Large intestine (tissue), 3 donors: ENCODE data around the gene FITM1. TPM values are rescaled to one million over a fixed set of nuclear protein-coding genes. Genes with fewer than 3 reads are reported as not detected.

Experiments used
- DNase-seq, 2 donors: peaks; one replicate each; pipeline versions ENCODE4 v3.0.0 to v3.0.0-alpha.2; 2013
- H3K27ac ChIP-seq: one replicate; pipeline ENCODE4 v1.5.1; 2013; ENCODE audit warnings: low read length
- H3K27me3 ChIP-seq: 2 replicates; pipeline ENCODE4 v1.6.1; 2013; ENCODE audit warnings: low read length; ENCODE audit not compliant: control insufficient read depth, insufficient read depth
- H3K36me3 ChIP-seq: 2 replicates; pipeline ENCODE4 v1.6.1; 2013; ENCODE audit warnings: low read length; ENCODE audit not compliant: control insufficient read depth, insufficient read depth
- H3K4me1 ChIP-seq: one replicate; pipeline ENCODE4 v1.6.1; 2013; ENCODE audit warnings: low read length; ENCODE audit not compliant: control insufficient read depth, insufficient read depth
- H3K4me3 ChIP-seq: one replicate; pipeline ENCODE4 v1.5.1; 2013; ENCODE audit warnings: low read length
- H3K9me3 ChIP-seq: one replicate; pipeline ENCODE4 v1.6.1; 2013; ENCODE audit warnings: mild to moderate bottlenecking, low read depth, low read length, moderate library complexity; ENCODE audit not compliant: control insufficient read depth
- WGBS: methylation state at CpG from one replicate; pipeline ENCODE4 v1.1.5; 2013; ENCODE audit warnings: low lambda C conversion rate; ENCODE audit not compliant: insufficient coverage; 5-methylcytosine and 5-hydroxymethylcytosine counted together
- polyA plus RNA-seq: library from polyadenylated mRNA; unstranded; fragments of 120-200 nt; gene quantifications from one replicate; pipeline ENCODE4 v1.2.1, GENCODE V29; 2013

FITM1 gene
- polyA plus RNA-seq, 1 donor: 2.8 TPM

DNA sequence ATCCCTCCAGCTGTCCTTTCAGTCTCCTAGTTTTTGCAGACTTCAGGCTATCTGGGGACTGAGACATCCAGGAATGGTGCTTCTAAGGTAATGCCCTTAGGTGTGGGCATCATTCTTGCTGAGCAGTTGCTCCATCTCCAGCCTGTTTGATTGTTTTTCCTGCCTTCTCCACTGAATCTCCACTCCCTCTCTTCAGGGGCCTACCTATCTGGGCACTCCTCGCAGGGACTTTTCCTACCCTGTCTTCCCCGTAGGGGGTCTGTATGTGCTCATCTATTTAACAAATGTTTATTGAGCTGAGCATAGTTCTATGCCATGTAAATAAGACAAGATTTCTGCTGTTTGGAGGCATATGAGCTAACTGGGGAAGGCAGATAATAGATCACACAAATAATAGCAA is 2.5 kb downstream of the FITM1 start:
- Histone ChIP-seq H3K27ac (no peak overlapping the region), H3K9me3 (no peaks in the 10 kb centered on the region), H3K27me3 (no peaks in the 10 kb centered on the region), H3K4me1 (peaks cover 16% of the 10 kb centered on the region), H3K4me3 (no peak overlapping the region), H3K36me3 (peaks cover 12% of the 10 kb centered on the region)
- WGBS: no CpG with 5 or more reads among the region's 2 CpGs
- no peak for DNase-seq

GRCh38 chr14:24133735-24134134 is 3.3 kb downstream of the FITM1 start:
- no peak overlapping the region for H3K27ac ChIP-seq
- no peak for DNase-seq
- no peaks in the 10 kb centered on the region for H3K9me3 ChIP-seq
- peaks cover 20% of the 10 kb centered on the region for H3K36me3 ChIP-seq
- H3K4me1 ChIP-seq: peaks cover 23% of the 10 kb centered on the region
- no CpG with 5 or more reads among the region's 1 CpG for WGBS
- no peaks in the 10 kb centered on the region for H3K27me3 ChIP-seq
- no peak overlapping the region for H3K4me3 ChIP-seq

DNA sequence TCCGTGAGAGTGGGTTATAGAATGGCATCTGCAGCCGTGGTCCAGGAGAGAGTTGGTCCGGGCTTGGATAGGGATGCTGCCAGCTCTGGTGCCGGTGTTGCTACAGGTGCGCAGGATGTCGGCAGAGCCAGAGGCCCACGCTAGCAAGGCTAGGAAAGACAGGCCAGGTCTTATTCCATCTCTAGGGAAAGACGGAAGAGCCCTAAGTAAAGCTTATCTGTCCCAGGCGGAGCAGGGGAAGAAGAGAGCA is 5.0 kb downstream of the FITM1 start:
- DNase-seq: no peak
- peak overlapping the region; percentile 57 for H3K4me3 ChIP-seq
- no peaks in the 10 kb centered on the region for H3K27me3 ChIP-seq
- no CpG with 5 or more reads among the region's 9 CpGs for WGBS
- peaks cover 33% of the 10 kb centered on the region for H3K4me1 ChIP-seq
- no peaks in the 10 kb centered on the region for H3K9me3 ChIP-seq
- peak overlapping the region; percentile 85 for H3K27ac ChIP-seq
- H3K36me3 ChIP-seq: peaks cover 29% of the 10 kb centered on the region

- H3K9me3 ChIP-seq: no peaks in the 10 kb centered on the region
- no CpG with 5 or more reads among the region's 75 CpGs for WGBS
- peaks cover 33% of the 10 kb centered on the region for H3K4me1 ChIP-seq
- DNase-seq: peak; percentile 95 to 97
- no peaks in the 10 kb centered on the region for H3K27me3 ChIP-seq
- H3K27ac ChIP-seq: peak within 1 kb of the TSS; percentile 85
- peaks cover 29% of the 10 kb centered on the region for H3K36me3 ChIP-seq
- H3K4me3 ChIP-seq: peak within 1 kb of the TSS; percentile 83
Measured at GRCh38 chr14:24135834-24136683, 5.6 kb downstream of the FITM1 start, which contains the start of gene PSME1. Gene PSME1 (plus strand): TSS chr14:24136194. CDS start chr14:24136263, 69 bp downstream.

GRCh38 chr14:24136684-24137528 is 6.4 kb downstream of the FITM1 start:
- peak in 1 of 2 donors; percentile 27 for DNase-seq
- WGBS: no CpG with 5 or more reads among the region's 13 CpGs
- H3K27me3 ChIP-seq: no peaks in the 10 kb centered on the region
- H3K27ac ChIP-seq: peak overlapping the region; percentile 70
- H3K36me3 ChIP-seq: peaks cover 29% of the 10 kb centered on the region
- H3K4me3 ChIP-seq: peak overlapping the region; percentile 83
- no peaks in the 10 kb centered on the region for H3K9me3 ChIP-seq
- H3K4me1 ChIP-seq: peaks cover 33% of the 10 kb centered on the region

DNA sequence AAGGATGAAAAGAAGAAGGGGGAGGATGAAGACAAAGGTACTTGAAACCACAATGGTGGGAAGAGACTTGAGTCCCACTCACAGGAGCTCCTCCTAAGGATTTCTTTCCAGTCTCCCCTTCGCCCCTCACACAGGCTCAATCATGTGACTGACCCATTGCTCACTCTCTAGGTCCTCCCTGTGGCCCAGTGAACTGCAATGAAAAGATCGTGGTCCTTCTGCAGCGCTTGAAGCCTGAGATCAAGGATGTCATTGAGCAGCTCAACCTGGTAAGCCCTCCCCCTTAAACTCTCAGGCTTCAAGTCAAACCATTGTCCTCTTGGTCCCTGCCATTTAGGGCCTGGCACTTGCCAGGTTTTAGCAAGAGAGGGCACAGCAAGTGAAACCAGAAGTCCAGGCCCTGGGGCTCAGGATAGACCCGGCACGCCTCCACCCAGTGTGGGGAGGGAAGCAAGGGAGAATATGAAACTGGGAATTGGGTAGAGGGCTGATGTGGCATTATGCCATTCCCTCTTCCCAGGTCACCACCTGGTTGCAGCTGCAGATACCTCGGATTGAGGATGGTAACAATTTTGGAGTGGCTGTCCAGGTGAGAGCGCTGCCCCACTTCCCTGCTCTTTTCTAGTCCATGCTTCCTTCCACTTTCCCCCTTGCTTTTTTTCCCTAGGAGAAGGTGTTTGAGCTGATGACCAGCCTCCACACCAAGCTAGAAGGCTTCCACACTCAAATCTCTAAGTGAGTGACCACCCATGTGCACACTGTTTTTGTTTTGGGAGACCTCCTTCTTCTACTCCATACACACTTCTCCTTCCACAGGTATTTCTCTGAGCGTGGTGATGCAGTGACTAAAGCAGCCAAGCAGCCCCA is 7.3 kb downstream of the FITM1 start:
- no peak overlapping the region for H3K4me3 ChIP-seq
- WGBS: no CpG with 5 or more reads among the region's 8 CpGs
- DNase-seq: no peak
- no peaks in the 10 kb centered on the region for H3K9me3 ChIP-seq
- peaks cover 39% of the 10 kb centered on the region for H3K4me1 ChIP-seq
- no peak overlapping the region for H3K27ac ChIP-seq
- peaks cover 26% of the 10 kb centered on the region for H3K36me3 ChIP-seq
- no peaks in the 10 kb centered on the region for H3K27me3 ChIP-seq

DNA sequence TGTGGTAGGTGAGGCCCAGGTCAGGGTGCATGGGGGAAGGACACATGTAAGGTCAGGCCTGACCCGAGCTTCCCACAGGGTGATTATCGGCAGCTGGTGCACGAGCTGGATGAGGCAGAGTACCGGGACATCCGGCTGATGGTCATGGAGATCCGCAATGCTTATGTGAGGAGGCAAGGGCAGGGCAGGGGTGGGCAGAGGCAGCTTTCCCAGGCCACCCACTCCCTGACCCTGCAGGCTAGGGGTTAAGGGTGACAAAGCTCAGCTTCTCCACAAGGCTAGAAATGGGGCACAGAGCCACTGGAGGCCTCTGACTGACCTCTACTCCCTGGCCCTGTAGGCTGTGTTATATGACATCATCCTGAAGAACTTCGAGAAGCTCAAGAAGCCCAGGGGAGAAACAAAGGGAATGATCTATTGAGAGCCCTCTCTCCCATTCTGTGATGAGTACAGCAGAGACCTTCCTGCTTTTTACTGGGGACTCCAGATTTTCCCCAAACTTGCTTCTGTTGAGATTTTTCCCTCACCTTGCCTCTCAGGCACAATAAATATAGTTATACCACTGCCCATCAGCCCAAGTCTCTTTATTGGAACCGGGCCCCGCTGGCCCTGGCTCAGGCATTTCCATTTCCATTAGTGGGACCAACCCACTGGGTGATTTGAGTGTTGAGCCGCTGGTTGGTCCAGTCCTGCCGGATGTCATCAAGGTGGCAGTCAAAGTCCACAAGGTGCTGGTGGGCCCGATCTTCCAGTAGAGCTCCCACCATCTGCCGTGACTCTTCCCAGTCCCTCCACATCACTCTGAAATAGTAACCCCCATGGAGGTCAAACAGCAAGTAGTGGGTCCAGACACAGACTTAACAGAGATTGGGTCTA is 8.2 kb downstream of the FITM1 start:
- WGBS: no CpG with 5 or more reads among the region's 13 CpGs
- Histone ChIP-seq H3K36me3 (peaks cover 32% of the 10 kb centered on the region), H3K4me3 (no peak overlapping the region), H3K27me3 (no peaks in the 10 kb centered on the region), H3K4me1 (peaks cover 48% of the 10 kb centered on the region), H3K27ac (no peak overlapping the region), H3K9me3 (no peaks in the 10 kb centered on the region)
- no peak for DNase-seq

GRCh38 chr14:24139272-24139934 is 8.9 kb downstream of the FITM1 start:
- WGBS: no CpG with 5 or more reads among the region's 9 CpGs
- Histone ChIP-seq H3K4me1 (peaks cover 52% of the 10 kb centered on the region), H3K4me3 (no peak overlapping the region), H3K9me3 (no peaks in the 10 kb centered on the region), H3K36me3 (peaks cover 38% of the 10 kb centered on the region), H3K27ac (no peak overlapping the region), H3K27me3 (no peaks in the 10 kb centered on the region)
- no peak for DNase-seq
